Loucy (cell line): Measurements from ENCODE around the gene SEMA3A.

Experiments
- CTCF ChIP-seq: fragments of 200-600 bp; sonication (generic); conservative IDR thresholded peaks from 2 replicates; pipeline ENCODE4 v1.5.1; 2014; ENCODE audit warnings: mild to moderate bottlenecking, antibody characterized with exemption, low read length
- EZH2phosphoT487 ChIP-seq: fragments of 200-600 bp; IDR thresholded peaks from 2 replicates; pipeline ENCODE4 v1.6.1; 2018; ENCODE audit warnings: antibody characterized with exemption, mild to moderate bottlenecking, moderate library complexity, borderline replicate concordance

- TF ChIP-seq EZH2phosphoT487, result no peak
- TF ChIP-seq CTCF, result no peak
These were observed 81.3 kb downstream of the SEMA3A start for GRCh38 chr7:84113286-84113685.
